ENCODE measurements around the gene FN1.
"Not testable (repeated sequence)": the region's sequence is repeated elsewhere in the genome, so short reads cannot be mapped to it uniquely, and the experiment has no call there.

FN1 gene

DNA sequence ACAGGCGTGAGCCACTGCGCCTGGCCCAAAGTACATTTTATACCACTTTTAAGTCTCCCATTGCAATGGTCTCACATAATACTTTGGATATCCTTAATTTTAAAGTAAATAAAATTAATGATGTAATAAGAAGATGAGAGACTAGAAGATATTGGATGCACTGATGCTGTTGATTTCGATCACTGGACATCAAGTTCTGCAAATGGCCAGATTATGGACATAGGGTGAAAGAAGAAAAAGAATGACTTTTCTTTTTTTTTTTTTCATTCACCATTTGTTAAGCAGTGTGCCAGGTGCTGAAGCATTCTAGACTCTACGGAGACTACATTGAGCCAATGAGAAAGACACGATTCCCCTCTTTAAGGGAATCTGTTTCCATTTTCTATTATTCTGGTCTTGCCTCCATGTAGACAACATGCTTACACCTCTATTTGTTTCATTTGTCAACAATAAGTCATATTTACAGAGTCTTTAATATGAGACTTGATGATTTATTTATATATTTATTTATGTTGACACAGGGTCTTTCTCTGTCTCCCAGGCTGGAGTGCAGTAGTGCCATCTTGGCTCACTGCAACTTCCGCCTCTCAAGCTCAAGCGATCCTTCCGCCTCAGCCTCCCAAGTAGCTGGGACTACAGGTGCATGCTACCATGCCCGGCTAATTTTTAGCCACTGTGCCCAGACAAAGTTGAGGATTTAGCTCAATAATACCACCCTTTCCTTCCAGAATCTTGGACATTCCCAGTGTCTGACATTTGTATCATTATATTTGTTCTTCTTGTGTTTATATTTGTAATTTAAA is 23.7 kb downstream of the FN1 start:
- TF ChIP-seq, protein P1, sequence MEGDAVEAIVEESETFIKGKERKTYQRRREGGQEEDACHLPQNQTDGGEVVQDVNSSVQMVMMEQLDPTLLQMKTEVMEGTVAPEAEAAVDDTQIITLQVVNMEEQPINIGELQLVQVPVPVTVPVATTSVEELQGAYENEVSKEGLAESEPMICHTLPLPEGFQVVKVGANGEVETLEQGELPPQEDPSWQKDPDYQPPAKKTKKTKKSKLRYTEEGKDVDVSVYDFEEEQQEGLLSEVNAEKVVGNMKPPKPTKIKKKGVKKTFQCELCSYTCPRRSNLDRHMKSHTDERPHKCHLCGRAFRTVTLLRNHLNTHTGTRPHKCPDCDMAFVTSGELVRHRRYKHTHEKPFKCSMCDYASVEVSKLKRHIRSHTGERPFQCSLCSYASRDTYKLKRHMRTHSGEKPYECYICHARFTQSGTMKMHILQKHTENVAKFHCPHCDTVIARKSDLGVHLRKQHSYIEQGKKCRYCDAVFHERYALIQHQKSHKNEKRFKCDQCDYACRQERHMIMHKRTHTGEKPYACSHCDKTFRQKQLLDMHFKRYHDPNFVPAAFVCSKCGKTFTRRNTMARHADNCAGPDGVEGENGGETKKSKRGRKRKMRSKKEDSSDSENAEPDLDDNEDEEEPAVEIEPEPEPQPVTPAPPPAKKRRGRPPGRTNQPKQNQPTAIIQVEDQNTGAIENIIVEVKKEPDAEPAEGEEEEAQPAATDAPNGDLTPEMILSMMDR (IDR thresholded peaks at IDR 0.05; ENCODE audit: poor library complexity, severe bottlenecking) = no peak
- peak overlapping the region; percentile 81 for H3K27ac ChIP-seq (ENCODE audit: poor library complexity, severe bottlenecking)
- ATAC-seq (ENCODE audit: low read depth) = no peak

DNA sequence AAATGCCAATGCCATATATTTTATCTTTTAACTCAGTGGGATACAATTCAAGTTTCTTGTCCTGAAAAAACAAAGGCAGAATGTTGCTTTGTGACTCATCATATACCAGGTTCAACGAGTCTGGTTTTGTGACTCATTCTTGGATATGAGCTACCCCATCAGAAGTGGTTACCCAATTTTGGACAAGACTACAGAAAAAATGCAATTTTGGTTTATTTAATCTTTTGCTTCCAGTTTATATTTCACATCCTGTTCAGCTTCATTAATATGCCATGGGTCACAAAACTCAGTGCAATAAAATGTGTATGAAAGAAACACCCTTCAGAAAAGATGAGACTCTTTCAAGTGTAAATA is 25.0 kb downstream of the FN1 start:
- peak; percentile 71 for ATAC-seq (ENCODE audit: low read depth)
- DNase-seq (ENCODE audit: low spot score) = no peak

More for the DNA sequence above, 23.7 kb downstream of the FN1 start:
- Histone ChIP-seq H3K4me1 (ENCODE audit: insufficient read depth, poor library complexity, severe bottlenecking) (peaks cover 14% of the 10 kb centered on the region), H3K9me3 (ENCODE audit: severe bottlenecking) (no peaks in the 10 kb centered on the region), H3K27me3 (ENCODE audit: insufficient read depth, poor library complexity, severe bottlenecking) (no peaks in the 10 kb centered on the region), H3K36me3 (ENCODE audit: low read depth) (peaks cover 91% of the 10 kb centered on the region), H3K4me3 (ENCODE audit: severe bottlenecking) (no peak overlapping the region)
- DNase-seq (ENCODE audit: low spot score) = no peak

DNA sequence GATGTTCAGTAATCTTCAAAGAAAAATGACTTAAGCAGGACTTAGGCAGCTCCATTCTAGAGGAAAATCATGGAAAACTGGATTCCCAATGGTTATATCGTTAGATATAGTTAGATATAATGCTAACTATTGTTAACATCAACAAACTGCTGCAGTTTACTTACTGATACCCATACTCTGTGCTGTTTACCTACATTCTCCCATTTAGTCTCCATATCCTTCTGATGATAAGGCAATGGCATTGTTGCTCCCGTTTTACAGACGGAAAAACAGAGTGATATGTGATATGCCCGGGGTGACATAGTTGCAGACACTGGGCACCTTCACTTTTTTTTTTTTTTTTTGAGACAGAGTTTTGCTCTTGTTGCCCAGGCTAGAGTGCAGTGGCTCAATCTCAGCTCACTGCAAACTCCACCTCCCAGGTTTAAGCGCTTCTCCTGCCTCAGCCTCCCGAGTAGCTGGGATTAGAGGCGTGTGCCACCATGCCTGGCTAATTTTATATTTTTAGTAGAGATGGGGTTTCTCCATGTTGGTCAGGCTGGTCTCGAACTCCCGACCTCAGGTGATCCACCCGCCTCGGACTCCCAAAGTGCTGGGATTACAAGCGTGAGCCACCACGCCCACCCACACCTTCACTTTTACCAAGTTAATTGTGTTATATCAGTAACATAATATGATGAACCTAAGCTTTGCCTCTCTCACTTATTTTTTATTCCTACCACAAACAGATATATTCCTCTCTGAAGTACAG is 25.5 kb downstream of the FN1 start:
- not testable (repeated sequence) for DNase-seq (ENCODE audit: low spot score)
- H3K4me1 ChIP-seq (ENCODE audit: insufficient read depth, poor library complexity, severe bottlenecking) = peaks cover 13% of the 10 kb centered on the region

More for the DNA sequence above, 25.0 kb downstream of the FN1 start:
- peaks cover 13% of the 10 kb centered on the region for H3K4me1 ChIP-seq (ENCODE audit: insufficient read depth, poor library complexity, severe bottlenecking)
- TF ChIP-seq, protein P1 (IDR thresholded peaks at IDR 0.05; ENCODE audit: poor library complexity, severe bottlenecking) = no peak
- H3K4me3 ChIP-seq (ENCODE audit: severe bottlenecking) = no peak overlapping the region
- H3K36me3 ChIP-seq (ENCODE audit: low read depth) = peaks cover 91% of the 10 kb centered on the region
- no peaks in the 10 kb centered on the region for H3K9me3 ChIP-seq (ENCODE audit: severe bottlenecking)
- H3K27me3 ChIP-seq (ENCODE audit: insufficient read depth, poor library complexity, severe bottlenecking) = no peaks in the 10 kb centered on the region
- peak overlapping the region; percentile 81 for H3K27ac ChIP-seq (ENCODE audit: poor library complexity, severe bottlenecking)

DNA sequence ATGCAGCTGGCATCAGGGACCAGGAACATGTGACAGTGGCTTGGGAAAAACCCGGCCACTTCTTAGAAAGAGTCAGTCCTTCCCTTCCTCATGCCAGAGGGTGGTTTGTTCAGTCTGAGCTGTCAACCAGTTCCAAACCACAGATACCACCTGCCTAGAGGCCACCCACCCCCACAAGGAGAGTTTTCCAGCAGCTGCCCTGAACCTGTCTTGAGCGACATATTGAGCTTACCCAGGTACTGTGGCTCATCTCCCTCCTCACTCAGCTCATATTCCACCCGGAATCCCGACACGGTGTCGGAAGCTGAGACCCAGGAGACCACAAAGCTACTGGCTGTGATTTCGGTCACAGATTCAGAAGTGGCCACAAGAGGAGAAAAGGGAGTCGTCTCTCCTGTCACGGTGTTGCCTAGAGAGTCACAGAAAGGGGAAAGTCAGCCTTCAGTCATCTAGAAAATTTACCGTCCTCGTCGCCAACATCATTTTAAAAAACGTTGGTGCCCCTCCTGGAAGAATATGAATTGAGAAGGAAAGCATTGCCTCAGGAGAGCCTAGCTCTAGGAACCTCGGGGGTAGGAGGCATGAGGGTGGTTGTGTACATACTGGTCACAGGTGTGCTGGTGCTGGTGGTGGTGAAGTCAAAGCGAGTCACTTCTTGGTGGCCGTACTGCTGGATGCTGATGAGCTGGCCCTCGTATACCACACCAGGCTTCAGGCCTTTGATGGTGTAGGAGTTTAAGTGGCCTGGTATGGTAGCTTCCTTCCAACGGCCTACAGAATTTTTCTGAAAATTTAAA is 26.3 kb downstream of the FN1 start:
- no peak for DNase-seq (ENCODE audit: low spot score)
- TF ChIP-seq, protein P1 (IDR thresholded peaks at IDR 0.05; ENCODE audit: poor library complexity, severe bottlenecking) = no peak
- peaks cover 13% of the 10 kb centered on the region for H3K4me1 ChIP-seq (ENCODE audit: insufficient read depth, poor library complexity, severe bottlenecking)
- H3K27ac ChIP-seq (ENCODE audit: poor library complexity, severe bottlenecking) = peak overlapping the region; percentile 81
- peaks cover 91% of the 10 kb centered on the region for H3K36me3 ChIP-seq (ENCODE audit: low read depth)
- H3K4me3 ChIP-seq (ENCODE audit: severe bottlenecking) = no peak overlapping the region
- H3K9me3 ChIP-seq (ENCODE audit: severe bottlenecking) = no peaks in the 10 kb centered on the region
- ATAC-seq (ENCODE audit: low read depth) = no peak
- H3K27me3 ChIP-seq (ENCODE audit: insufficient read depth, poor library complexity, severe bottlenecking) = no peaks in the 10 kb centered on the region

More for the DNA sequence above, 25.5 kb downstream of the FN1 start:
- not testable (repeated sequence) for ATAC-seq (ENCODE audit: low read depth); H3K9me3 ChIP-seq (ENCODE audit: severe bottlenecking); H3K4me3 ChIP-seq (ENCODE audit: severe bottlenecking); H3K27me3 ChIP-seq (ENCODE audit: insufficient read depth, poor library complexity, severe bottlenecking)
- Histone ChIP-seq H3K36me3 (ENCODE audit: low read depth) (peaks cover 91% of the 10 kb centered on the region), H3K27ac (ENCODE audit: poor library complexity, severe bottlenecking) (peak overlapping the region; percentile 81)

DNA sequence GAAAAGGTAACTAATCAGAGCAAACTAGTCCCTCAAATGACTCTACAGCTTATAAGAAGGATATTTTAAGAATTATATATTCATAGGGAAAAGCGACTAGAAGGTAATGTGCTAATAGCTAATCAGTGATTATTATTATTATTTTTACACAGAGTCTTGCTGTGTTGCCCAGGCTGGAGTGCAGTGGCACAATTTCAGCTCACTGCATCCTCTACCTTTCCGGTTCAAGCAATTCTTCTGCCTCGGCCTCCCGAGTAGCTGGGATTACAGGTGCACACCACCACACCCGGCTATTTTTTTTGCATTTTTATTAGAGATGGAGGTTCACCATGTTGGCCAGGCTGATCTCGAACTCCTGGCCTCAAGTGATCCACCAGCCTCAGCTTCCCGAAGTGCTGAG is 27.4 kb downstream of the FN1 start:
- not testable (repeated sequence) for DNase-seq (ENCODE audit: low spot score); H3K9me3 ChIP-seq (ENCODE audit: severe bottlenecking); H3K4me3 ChIP-seq (ENCODE audit: severe bottlenecking); H3K27me3 ChIP-seq (ENCODE audit: insufficient read depth, poor library complexity, severe bottlenecking); ATAC-seq (ENCODE audit: low read depth)
- peaks cover 91% of the 10 kb centered on the region for H3K36me3 ChIP-seq (ENCODE audit: low read depth)
- peak overlapping the region; percentile 81 for H3K27ac ChIP-seq (ENCODE audit: poor library complexity, severe bottlenecking)
- H3K4me1 ChIP-seq (ENCODE audit: insufficient read depth, poor library complexity, severe bottlenecking) = peaks cover 13% of the 10 kb centered on the region
